ENCODE data around the gene MUC5AC. TPM values are rescaled to one million over a fixed set of nuclear protein-coding genes. Genes with fewer than 3 reads are reported as not detected.

MUC5AC gene
- total RNA-seq, 6 experiments from 2014 or later, result not detected

GRCh38 chr11:1116104-1116503 lies 41.6 kb upstream of the MUC5AC start:
- peaks cover 15% of the 10 kb centered on the region; the same call in 1 of the 2 replicates for H3K27me3 Mint-ChIP-seq (ENCODE audit: insufficient read depth)
- TF ChIP-seq CTCF (IDR thresholded peaks at IDR 0.05), result no peak
- H3K4me3 Mint-ChIP-seq, result no peak overlapping the region
- no peak overlapping the region for H3K27ac Mint-ChIP-seq
- H3K36me3 Mint-ChIP-seq (ENCODE audit: low read depth), result no peaks in the 10 kb centered on the region; the same call in 1 of the 2 replicates
- no peak for DNase-seq
- peaks cover 2% of the 10 kb centered on the region; the same call in 1 of the 2 replicates for H3K9me3 Mint-ChIP-seq
- no peaks in the 10 kb centered on the region for H3K4me1 Mint-ChIP-seq (ENCODE audit: low read depth)

GRCh38 chr11:1116666-1117390 lies 40.9 kb upstream of the MUC5AC start:
- Mint-ChIP-seq H3K36me3 (ENCODE audit: low read depth) (no peaks in the 10 kb centered on the region), H3K4me1 (ENCODE audit: low read depth) (no peaks in the 10 kb centered on the region), H3K4me3 (no peak overlapping the region), H3K9me3 (no peaks in the 10 kb centered on the region), H3K27ac (no peak overlapping the region), H3K27me3 (ENCODE audit: insufficient read depth) (peaks cover 15% of the 10 kb centered on the region; the same call in 1 of the 2 replicates)
- no peak for DNase-seq
- TF ChIP-seq CTCF (IDR thresholded peaks at IDR 0.05), result no peak

- Mint-ChIP-seq H3K4me3 (no peak overlapping the region), H3K36me3 (ENCODE audit: low read depth) (no peaks in the 10 kb centered on the region), H3K27ac (no peak overlapping the region), H3K27me3 (ENCODE audit: insufficient read depth) (peaks cover 17% of the 10 kb centered on the region; the same call in 1 of the 2 replicates), H3K4me1 (ENCODE audit: low read depth) (no peaks in the 10 kb centered on the region), H3K9me3 (no peaks in the 10 kb centered on the region)
- no peak for DNase-seq
- TF ChIP-seq CTCF (IDR thresholded peaks at IDR 0.05), result no peak
Measured at GRCh38 chr11:1117992-1118391, 39.8 kb upstream of the MUC5AC start.

GRCh38 chr11:1118755-1119603 lies 38.8 kb upstream of the MUC5AC start:
- Mint-ChIP-seq H3K27ac (no peak overlapping the region), H3K27me3 (ENCODE audit: insufficient read depth) (peaks cover 19% of the 10 kb centered on the region; the same call in 1 of the 2 replicates), H3K9me3 (no peaks in the 10 kb centered on the region; the same call in 1 of the 2 replicates), H3K4me3 (no peak overlapping the region), H3K4me1 (ENCODE audit: low read depth) (no peaks in the 10 kb centered on the region), H3K36me3 (ENCODE audit: low read depth) (no peaks in the 10 kb centered on the region)
- TF ChIP-seq CTCF (IDR thresholded peaks at IDR 0.05), result no peak
- DNase-seq, result no peak

- H3K4me1 Mint-ChIP-seq (ENCODE audit: low read depth), result no peaks in the 10 kb centered on the region
- peaks cover 17% of the 10 kb centered on the region for H3K27me3 Mint-ChIP-seq (ENCODE audit: insufficient read depth)
- peaks cover 6% of the 10 kb centered on the region; the same call in 1 of the 2 replicates for H3K9me3 Mint-ChIP-seq
- no peaks in the 10 kb centered on the region for H3K36me3 Mint-ChIP-seq (ENCODE audit: low read depth)
- TF ChIP-seq CTCF (IDR thresholded peaks at IDR 0.05), result no peak
- no peak overlapping the region for H3K27ac Mint-ChIP-seq
- H3K4me3 Mint-ChIP-seq, result no peak overlapping the region
- no peak for DNase-seq
Measured at GRCh38 chr11:1119604-1120146, 38.1 kb upstream of the MUC5AC start.

Data from HFFc6 (cell line).